ENCODE measurements around the gene CNN2.
A peak's percentile ranks its signal among the peaks of the same experiment; 100 is the strongest.

CNN2 gene

GRCh38 chr19:996051-996838, 30.2 kb upstream of the CNN2 start:
- DNase-seq: peak; percentile 71

GRCh38 chr19:998064-998463, 28.3 kb upstream of the CNN2 start:
- no peak for DNase-seq

GRCh38 chr19:999379-999719, 27.1 kb upstream of the CNN2 start:
- DNase-seq: no peak

- peak; percentile 83 for DNase-seq
Observed at GRCh38 chr19:1000095-1000494, 26.3 kb upstream of the CNN2 start, which contains the start of gene GRIN3B. Gene GRIN3B (plus strand): TSS chr19:1000419. CDS start chr19:1000438, 19 bp downstream.

GRCh38 chr19:1000591-1001537, 25.5 kb upstream of the CNN2 start:
- DNase-seq: no peak

GRCh38 chr19:1001538-1002166, 24.8 kb upstream of the CNN2 start:
- DNase-seq: peak; percentile 79

GRCh38 chr19:1002600-1002999, 23.8 kb upstream of the CNN2 start:
- DNase-seq: no peak

GRCh38 chr19:1003283-1003682, 23.1 kb upstream of the CNN2 start:
- DNase-seq: no peak

- no peak for DNase-seq
Observed at GRCh38 chr19:1004204-1004802, 22.1 kb upstream of the CNN2 start.

- no peak for DNase-seq
Observed at GRCh38 chr19:1004803-1005664, 21.4 kb upstream of the CNN2 start.

GRCh38 chr19:1006711-1007398, 19.6 kb upstream of the CNN2 start:
- DNase-seq: no peak

- no peak for DNase-seq
Observed at GRCh38 chr19:1007399-1008251, 18.8 kb upstream of the CNN2 start.

GRCh38 chr19:1008268-1009040, 18.0 kb upstream of the CNN2 start:
- DNase-seq: no peak

GRCh38 chr19:1009041-1009980, 17.1 kb upstream of the CNN2 start:
- no peak for DNase-seq

- DNase-seq: no peak
Observed at GRCh38 chr19:1009981-1010538, 16.3 kb upstream of the CNN2 start.

GRCh38 chr19:1010586-1011510, 15.6 kb upstream of the CNN2 start:
- no peak for DNase-seq

GRCh38 chr19:1011831-1012333, 14.5 kb upstream of the CNN2 start:
- DNase-seq: no peak

Data from stimulated activated CD4-positive, alpha-beta T cell treated with anti-CD3 and anti-CD28 coated beads, Interleukin-15, amount 100 ng/mL, for 24 hours (primary cell).